HL-60 (cell line): ENCODE measurements around the gene ZC3H10.

Experiments used
- DNase-seq, 2 experiments: peaks; one replicate each; pipeline ENCODE4 v3.0.0-alpha.2; 2010 to 2020; ENCODE audit warnings: low read depth in 1 of 2, low spot score in 1 of 2
- H3K27ac ChIP-seq: fragments of 250-450 bp; sonication (Bioruptor Pico); replicated peaks from 2 replicates; pipeline ENCODE4 v1.5.1; 2020; ENCODE audit warnings: mild to moderate bottlenecking, moderate library complexity
- H3K27me3 ChIP-seq: fragments of 250-450 bp; sonication (Bioruptor Pico); 2 replicates; pipeline ENCODE4 v1.5.1; 2021; ENCODE audit warnings: mild to moderate bottlenecking, moderate library complexity; ENCODE audit not compliant: insufficient read depth, poor library complexity, severe bottlenecking
- H3K4me3 ChIP-seq: replicated peaks from 2 replicates; pipeline ENCODE4 v1.5.1; 2011; ENCODE audit warnings: mild to moderate bottlenecking, control low read depth, low read length; ENCODE audit not compliant: insufficient read depth
- CTCF ChIP-seq: IDR thresholded peaks from one replicate; pipeline ENCODE4 v1.5.1; 2011; ENCODE audit warnings: low read length, control low read depth, inconsistent platforms; ENCODE audit not compliant: insufficient read depth
- GABPA ChIP-seq: IDR thresholded peaks from 2 replicates; pipeline ENCODE4 v1.6.1; 2012; ENCODE audit warnings: low read depth
- POLR2AphosphoS5 ChIP-seq: IDR thresholded peaks from 2 replicates; pipeline ENCODE4 v1.6.1; 2012; ENCODE audit warnings: low read depth
- SPI1 ChIP-seq: IDR thresholded peaks from 2 replicates; pipeline ENCODE4 v1.6.1; 2012; ENCODE audit warnings: low read depth, mild to moderate bottlenecking, borderline replicate concordance
- TF ChIP-seq, protein P1 (sequence below): IDR thresholded peaks from 2 replicates; pipeline ENCODE4 v1.6.1; 2012; ENCODE audit warnings: low read depth; ENCODE audit not compliant: insufficient replicate concordance

Gene ZC3H10

DNA sequence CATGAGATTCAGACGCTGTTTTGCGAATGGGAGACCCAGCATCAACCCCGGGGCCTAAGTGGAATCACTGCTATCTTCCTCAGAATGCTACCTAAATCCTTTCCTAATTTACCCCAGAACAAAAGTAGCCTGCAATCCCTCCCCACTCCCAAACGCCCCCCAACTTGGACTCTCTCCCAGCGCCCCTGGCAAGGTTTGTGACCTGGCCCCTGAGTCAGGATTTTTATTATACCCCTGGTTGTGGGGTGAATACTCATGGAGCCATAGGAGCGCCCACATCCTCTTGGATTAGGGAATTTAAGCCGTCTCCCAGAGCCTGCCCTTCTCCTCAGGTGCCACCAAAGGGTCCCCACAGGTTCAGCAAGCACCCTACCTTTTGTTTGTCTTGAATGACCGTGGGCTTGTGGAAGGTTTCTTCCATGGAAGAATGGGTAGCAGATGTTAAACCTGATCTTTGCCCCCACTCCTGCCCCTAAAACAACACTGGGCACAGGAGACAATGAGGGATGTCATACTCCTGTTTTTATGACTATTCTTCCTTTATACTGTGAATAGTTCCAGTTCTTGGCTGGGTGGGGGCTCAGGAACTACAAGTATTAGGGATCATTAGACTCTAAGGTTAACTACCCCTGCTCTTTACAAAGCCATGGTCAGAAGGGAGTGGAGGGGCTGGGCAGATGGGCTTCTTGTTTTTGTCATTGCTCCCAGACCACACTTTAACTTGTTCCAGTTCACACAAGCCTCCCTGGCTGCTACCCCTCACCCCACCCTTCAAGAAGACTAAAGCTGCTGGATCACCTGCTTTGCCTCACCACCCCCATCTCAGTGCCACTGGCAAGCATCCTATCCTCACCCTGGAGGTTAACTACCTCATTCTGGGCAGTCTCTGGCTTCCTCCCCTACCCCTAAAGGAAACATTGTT, 35.0 kb downstream of the ZC3H10 start:
- Histone ChIP-seq H3K4me3 (peak overlapping the region; percentile 62), H3K27ac (peak overlapping the region; percentile 95), H3K27me3 (no peaks in the 10 kb centered on the region)
- TF ChIP-seq SPI1 (no peak), POLR2AphosphoS5 (no peak), CTCF (no peak), GABPA (no peak)
- TF ChIP-seq, protein P1, sequence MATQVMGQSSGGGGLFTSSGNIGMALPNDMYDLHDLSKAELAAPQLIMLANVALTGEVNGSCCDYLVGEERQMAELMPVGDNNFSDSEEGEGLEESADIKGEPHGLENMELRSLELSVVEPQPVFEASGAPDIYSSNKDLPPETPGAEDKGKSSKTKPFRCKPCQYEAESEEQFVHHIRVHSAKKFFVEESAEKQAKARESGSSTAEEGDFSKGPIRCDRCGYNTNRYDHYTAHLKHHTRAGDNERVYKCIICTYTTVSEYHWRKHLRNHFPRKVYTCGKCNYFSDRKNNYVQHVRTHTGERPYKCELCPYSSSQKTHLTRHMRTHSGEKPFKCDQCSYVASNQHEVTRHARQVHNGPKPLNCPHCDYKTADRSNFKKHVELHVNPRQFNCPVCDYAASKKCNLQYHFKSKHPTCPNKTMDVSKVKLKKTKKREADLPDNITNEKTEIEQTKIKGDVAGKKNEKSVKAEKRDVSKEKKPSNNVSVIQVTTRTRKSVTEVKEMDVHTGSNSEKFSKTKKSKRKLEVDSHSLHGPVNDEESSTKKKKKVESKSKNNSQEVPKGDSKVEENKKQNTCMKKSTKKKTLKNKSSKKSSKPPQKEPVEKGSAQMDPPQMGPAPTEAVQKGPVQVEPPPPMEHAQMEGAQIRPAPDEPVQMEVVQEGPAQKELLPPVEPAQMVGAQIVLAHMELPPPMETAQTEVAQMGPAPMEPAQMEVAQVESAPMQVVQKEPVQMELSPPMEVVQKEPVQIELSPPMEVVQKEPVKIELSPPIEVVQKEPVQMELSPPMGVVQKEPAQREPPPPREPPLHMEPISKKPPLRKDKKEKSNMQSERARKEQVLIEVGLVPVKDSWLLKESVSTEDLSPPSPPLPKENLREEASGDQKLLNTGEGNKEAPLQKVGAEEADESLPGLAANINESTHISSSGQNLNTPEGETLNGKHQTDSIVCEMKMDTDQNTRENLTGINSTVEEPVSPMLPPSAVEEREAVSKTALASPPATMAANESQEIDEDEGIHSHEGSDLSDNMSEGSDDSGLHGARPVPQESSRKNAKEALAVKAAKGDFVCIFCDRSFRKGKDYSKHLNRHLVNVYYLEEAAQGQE: no peak
- no peak for DNase-seq

- no peak for TF ChIP-seq CTCF
- TF ChIP-seq, protein P1: no peak
- TF ChIP-seq POLR2AphosphoS5: no peak
- TF ChIP-seq SPI1: no peak
- no peaks in the 10 kb centered on the region for H3K27me3 ChIP-seq
- H3K4me3 ChIP-seq: no peak overlapping the region
- no peak for DNase-seq
- H3K27ac ChIP-seq: no peak overlapping the region
Observed at GRCh38 chr12:56153678-56154065, 35.6 kb downstream of the ZC3H10 start.

DNA sequence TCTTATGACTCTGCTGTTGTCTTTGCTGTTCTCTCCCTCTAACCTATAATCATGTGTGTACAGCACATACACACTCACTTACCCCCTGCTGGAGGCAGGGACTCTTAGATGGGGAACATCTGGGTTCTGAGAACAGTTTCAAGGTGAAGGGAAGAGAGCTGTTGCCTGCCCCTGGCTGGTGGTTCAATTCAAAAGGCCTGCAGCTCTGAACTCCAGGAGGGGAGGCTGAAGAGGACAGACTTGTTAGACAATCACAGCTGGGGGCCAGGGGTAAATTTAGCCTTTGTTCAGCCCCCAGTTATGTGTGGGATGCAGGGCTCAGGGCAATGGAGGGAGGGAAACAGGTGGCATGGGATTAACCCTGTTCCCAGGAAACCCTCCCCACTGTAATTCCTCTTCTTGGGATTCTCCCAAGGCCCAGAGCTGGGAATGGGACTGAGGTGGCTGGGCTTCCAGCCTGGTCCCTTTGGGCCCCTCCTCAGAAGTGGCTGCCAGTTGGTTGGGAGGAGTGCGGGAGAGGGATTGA, 36.2 kb downstream of the ZC3H10 start:
- TF ChIP-seq POLR2AphosphoS5 (no peak), CTCF (no peak)
- no peaks in the 10 kb centered on the region for H3K27me3 ChIP-seq
- no peak overlapping the region for H3K4me3 ChIP-seq
- no peak overlapping the region for H3K27ac ChIP-seq
- DNase-seq: no peak
